ENCODE data around the gene ATF7IP. TPM values are rescaled to one million over a fixed set of nuclear protein-coding genes. Genes with fewer than 3 reads are reported as not detected.

Gene ATF7IP
- total RNA-seq, 1 experiment from 2014 or later = 172 TPM

GRCh38 chr12:14322403-14322802, 43.1 kb upstream of the ATF7IP start:
- H3K27ac Mint-ChIP-seq = no peak overlapping the region
- Histone ChIP-seq H3T11ph (ENCODE audit: low read length) (no peak overlapping the region), H3K9me3 (ENCODE audit: control insufficient read depth, low read depth, low read length) (no peaks in the 10 kb centered on the region), H4K8ac (replicated peaks; ENCODE audit: insufficient read length, low read depth, low read length) (no peak overlapping the region), H3K23ac (ENCODE audit: insufficient read length, low read depth, low read length) (no peak overlapping the region), H2AFZ (ENCODE audit: low read length) (no peak overlapping the region), H2BK15ac (ENCODE audit: low read depth, low read length) (no peak overlapping the region), H3K14ac (ENCODE audit: insufficient read depth, low read length) (no peak overlapping the region), H3K27me3 (ENCODE audit: insufficient read depth, low read length) (no peaks in the 10 kb centered on the region), H3K18ac (ENCODE audit: insufficient read length, low read depth, low read length) (no peak overlapping the region), H4K91ac (ENCODE audit: insufficient read length, low read depth, low read length) (no peak overlapping the region), H3K4me1 (ENCODE audit: insufficient read depth, low read length) (no peaks in the 10 kb centered on the region), H2BK12ac (ENCODE audit: insufficient read length, low read depth, low read length) (no peak overlapping the region), H3K23me2 (ENCODE audit: insufficient read length, low read depth, low read length, poor library complexity, severe bottlenecking) (no peaks in the 10 kb centered on the region), H2BK20ac (ENCODE audit: low read depth, low read length, poor library complexity, severe bottlenecking) (no peak overlapping the region), H3K4me2 (ENCODE audit: insufficient read depth, insufficient read length, low read length) (no peak overlapping the region), H2BK120ac (ENCODE audit: low read depth, low read length, poor library complexity, severe bottlenecking) (no peak overlapping the region), H3K79me1 (ENCODE audit: insufficient read depth, low read depth, low read length, poor library complexity, severe bottlenecking) (no peaks in the 10 kb centered on the region), H3K56ac (ENCODE audit: insufficient read length, low read depth, low read length) (no peak overlapping the region), H2BK5ac (ENCODE audit: insufficient read length, low read length) (no peak overlapping the region), H3K27ac (ENCODE audit: insufficient read length, low read depth, low read length) (no peak overlapping the region), H3K4ac (ENCODE audit: low read depth, low read length) (no peak overlapping the region), H3K9ac (ENCODE audit: extremely low read depth, insufficient read length, low read length) (no peak overlapping the region), H4K5ac (ENCODE audit: insufficient read length, low read depth, low read length) (no peak overlapping the region), H4K20me1 (ENCODE audit: control insufficient read depth, insufficient read depth, insufficient read length) (no peaks in the 10 kb centered on the region), H2AK5ac (ENCODE audit: insufficient read length, low read length) (no peak overlapping the region), H3K79me2 (ENCODE audit: insufficient read depth, low read length) (no peaks in the 10 kb centered on the region)
- no peaks in the 10 kb centered on the region; the same call in 1 of the 2 replicates for H3K27me3 Mint-ChIP-seq (ENCODE audit: low read depth)
- TF ChIP-seq CTCF (conservative IDR thresholded peaks at IDR 0.05) = no peak
- no peaks in the 10 kb centered on the region; a peak in 1 of 5 replicates for H3K9me3 Mint-ChIP-seq
- no peaks in the 10 kb centered on the region for H3K36me3 Mint-ChIP-seq (ENCODE audit: insufficient read depth in 1 of 3, low read depth in 3 of 3)
- peaks cover 4 to 8% of the 10 kb centered on the region in 2 experiments; a peak in 3 of 4 replicates for H3K4me1 Mint-ChIP-seq
- no peak for DNase-seq
- no peak overlapping the region for H3K4me3 Mint-ChIP-seq
